Measurements from ENCODE around the gene KRTAP2-3.
"Not testable (repeated sequence)": the region's sequence is repeated elsewhere in the genome, so short reads cannot be mapped to it uniquely, and the experiment has no call there.

DNA sequence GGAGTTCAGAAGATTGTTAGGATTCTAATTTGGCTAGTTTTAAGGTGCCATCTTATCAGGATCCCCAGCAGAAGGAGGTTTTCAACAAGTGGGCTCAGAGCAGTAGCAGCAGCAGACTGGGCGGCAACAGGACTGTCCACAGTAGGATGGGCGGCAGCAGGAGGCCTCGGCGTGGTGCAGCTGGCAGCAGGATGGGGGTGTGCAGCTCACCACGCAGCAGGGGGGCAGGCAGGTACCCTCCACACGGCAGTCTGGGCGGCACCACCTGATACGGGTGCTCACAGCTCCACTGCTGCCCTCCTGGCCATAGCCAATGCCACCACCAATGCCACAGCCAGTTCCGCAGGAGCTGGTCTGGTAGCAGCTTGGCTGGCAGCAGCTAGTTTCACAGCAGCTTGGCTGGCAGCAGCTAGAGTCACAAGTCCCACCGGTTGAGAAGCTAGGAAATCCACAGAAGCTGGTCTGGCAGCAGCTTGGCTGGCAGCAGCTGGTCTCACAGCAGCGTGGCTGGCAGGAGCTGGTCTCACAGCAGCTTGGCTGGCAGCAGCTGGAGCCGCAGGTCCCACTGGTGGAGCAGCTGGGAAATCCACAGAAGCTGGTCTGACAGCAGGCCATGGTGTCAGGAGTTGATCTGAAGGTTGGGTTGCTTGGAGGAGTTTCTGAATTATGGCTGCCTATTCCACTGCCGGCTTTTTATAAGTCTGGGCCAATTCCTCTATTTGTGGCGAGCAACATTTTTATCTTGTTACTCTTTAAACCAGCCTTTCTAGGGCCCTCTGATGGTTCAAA lies 18.9 kb downstream of the KRTAP2-3 start, which contains the start of gene KRTAP1-1:
- TF ChIP-seq, protein P1, sequence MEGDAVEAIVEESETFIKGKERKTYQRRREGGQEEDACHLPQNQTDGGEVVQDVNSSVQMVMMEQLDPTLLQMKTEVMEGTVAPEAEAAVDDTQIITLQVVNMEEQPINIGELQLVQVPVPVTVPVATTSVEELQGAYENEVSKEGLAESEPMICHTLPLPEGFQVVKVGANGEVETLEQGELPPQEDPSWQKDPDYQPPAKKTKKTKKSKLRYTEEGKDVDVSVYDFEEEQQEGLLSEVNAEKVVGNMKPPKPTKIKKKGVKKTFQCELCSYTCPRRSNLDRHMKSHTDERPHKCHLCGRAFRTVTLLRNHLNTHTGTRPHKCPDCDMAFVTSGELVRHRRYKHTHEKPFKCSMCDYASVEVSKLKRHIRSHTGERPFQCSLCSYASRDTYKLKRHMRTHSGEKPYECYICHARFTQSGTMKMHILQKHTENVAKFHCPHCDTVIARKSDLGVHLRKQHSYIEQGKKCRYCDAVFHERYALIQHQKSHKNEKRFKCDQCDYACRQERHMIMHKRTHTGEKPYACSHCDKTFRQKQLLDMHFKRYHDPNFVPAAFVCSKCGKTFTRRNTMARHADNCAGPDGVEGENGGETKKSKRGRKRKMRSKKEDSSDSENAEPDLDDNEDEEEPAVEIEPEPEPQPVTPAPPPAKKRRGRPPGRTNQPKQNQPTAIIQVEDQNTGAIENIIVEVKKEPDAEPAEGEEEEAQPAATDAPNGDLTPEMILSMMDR (IDR thresholded peaks at IDR 0.05): not testable (repeated sequence)
- not testable (repeated sequence) for TF ChIP-seq POLR2A (IDR thresholded peaks at IDR 0.05)
